Left hindlimb (tissue), 1 donor: ENCODE results near the gene C2.
A peak's percentile ranks its signal among the peaks of the same experiment; 100 is the strongest.
"Not testable (repeated sequence)": the region's sequence is repeated elsewhere in the genome, so short reads cannot be mapped to it uniquely, and the experiment has no call there.

ENCODE experiments used
- DNase-seq: peaks from one replicate; pipeline ENCODE4 v3.0.0-alpha.2; 2018

The C2 gene

DNA sequence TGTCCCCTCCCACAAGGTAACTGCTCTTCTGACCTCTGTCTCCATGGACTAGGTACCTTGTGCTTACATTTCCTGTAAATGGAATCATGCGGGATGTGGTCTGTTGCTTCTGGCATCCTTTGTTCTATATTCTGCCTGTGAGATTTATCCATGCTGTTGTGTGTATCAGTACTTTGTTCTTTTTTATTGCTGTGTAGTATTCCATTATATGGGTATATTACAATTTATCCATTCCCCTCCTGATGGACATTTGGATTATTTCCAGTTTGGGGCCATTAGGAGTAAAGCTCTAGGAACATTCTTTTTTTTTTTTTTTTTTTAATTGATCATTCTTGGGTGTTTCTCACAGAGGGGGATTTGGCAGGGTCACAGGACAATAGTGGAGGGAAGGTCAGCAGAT is 3.4 kb downstream of the C2 start:
- no peak for DNase-seq

DNA sequence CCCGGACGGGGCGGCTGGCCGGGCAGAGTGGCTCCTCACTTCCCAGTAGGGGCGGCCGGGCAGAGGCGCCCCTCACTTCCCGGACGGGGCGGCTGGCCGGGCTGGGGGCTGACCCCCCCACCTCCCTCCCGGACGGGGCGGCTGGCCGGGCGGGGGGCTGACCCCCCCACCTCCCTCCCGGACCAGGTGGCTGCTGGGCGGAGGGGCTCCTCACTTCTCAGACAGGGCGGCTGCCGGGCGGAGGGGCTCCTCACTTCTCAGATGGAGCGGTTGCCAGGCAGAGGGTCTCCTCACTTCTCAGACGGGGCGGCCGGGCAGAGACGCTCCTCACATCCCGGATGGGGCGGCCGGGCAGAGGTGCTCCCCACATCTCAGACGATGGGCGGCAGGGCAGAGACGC is 4.6 kb downstream of the C2 start:
- not testable (repeated sequence) for DNase-seq

DNA sequence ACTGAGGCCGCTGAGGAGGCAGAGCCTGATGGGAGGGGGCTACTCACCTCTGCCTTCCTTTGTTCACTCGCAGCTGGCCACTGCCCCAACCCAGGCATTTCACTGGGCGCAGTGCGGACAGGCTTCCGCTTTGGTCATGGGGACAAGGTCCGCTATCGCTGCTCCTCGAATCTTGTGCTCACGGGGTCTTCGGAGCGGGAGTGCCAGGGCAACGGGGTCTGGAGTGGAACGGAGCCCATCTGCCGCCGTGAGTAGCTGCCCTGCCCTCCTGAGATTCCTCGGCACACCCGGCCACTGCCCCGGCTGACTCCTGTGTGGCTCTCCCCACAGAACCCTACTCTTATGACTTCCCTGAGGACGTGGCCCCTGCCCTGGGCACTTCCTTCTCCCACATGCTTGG is 6.0 kb downstream of the C2 start:
- DNase-seq, result no peak

DNA sequence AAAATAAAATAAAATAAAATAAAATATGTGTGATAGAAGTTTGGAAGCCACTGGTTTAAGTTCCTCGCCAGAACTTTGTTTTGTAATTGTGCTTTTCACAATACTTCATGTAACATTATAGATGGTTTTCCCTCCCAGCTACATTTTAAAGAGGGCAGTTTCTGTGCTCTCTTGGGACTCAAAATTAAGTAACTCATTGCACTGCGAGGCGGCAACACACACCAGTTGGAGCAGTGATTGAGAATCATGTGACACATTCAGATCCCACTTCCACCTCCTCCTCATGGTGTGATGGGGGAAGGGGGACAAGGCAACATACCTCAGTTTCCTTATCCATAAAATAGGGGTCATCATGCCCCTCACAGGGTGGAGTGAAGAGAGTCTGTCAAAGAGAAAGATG is 7.5 kb downstream of the C2 start:
- DNase-seq, result no peak

DNA sequence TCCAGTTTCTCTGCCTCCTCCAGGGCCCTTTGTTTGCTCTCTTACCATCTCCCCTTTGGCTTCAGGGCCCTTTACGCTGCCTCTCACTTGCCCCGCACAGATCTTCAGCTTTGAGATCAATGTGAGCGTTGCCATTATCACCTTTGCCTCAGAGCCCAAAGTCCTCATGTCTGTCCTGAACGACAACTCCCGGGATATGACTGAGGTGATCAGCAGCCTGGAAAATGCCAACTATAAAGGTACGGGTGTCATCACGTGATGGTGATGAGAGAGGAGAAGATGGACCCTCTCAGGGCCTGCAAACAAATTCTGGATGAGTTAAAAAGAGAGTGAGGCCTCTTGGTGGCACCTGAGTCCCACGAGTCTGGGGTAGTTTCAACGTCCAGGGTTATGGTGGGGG is 8.3 kb downstream of the C2 start:
- DNase-seq, result no peak

DNA sequence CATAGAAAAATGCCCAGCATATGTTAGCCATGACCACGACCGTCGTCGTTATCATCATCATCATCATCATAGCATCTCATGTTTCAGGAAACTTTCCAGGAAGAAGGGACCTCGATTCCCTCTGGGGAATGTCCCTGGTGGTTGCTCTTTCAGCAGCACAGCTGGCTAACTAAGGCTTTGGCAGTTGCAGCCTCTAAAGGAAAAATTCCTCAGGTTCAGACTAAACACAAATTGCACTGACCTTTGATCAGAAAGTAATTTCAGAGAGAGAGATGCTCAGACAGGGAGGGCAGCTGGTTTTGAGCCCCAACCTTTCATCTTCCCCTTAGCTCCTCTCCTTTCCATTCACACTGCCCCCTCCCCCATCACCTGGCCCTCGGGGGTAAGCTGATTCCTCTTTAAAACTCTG is 12.7 kb downstream of the C2 start:
- DNase-seq, result no peak

DNA sequence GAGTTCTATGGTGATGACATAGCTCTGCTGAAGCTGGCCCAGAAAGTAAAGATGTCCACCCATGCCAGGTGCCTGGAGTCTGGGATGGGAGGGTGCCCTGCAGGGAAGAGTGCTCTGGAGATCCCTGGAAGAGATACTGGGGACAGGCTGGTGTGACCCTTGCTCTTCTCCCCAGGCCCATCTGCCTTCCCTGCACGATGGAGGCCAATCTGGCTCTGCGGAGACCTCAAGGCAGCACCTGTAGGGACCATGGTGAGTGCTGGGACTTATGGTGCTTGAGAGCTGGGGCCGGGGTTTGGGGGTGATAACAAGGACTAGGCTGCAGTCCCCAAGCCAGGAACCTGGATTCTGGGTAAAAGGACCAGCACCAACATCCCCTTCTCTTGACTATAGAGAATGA is 16.2 kb downstream of the C2 start:
- DNase-seq, result no peak

DNA sequence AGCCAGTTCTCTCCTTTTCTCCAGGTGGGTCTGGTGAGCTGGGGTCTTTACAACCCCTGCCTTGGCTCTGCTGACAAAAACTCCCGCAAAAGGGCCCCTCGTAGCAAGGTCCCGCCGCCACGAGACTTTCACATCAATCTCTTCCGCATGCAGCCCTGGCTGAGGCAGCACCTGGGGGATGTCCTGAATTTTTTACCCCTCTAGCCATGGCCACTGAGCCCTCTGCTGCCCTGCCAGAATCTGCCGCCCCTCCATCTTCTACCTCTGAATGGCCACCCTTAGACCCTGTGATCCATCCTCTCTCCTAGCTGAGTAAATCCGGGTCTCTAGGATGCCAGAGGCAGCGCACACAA is 17.6 kb downstream of the C2 start:
- no peak for DNase-seq

DNA sequence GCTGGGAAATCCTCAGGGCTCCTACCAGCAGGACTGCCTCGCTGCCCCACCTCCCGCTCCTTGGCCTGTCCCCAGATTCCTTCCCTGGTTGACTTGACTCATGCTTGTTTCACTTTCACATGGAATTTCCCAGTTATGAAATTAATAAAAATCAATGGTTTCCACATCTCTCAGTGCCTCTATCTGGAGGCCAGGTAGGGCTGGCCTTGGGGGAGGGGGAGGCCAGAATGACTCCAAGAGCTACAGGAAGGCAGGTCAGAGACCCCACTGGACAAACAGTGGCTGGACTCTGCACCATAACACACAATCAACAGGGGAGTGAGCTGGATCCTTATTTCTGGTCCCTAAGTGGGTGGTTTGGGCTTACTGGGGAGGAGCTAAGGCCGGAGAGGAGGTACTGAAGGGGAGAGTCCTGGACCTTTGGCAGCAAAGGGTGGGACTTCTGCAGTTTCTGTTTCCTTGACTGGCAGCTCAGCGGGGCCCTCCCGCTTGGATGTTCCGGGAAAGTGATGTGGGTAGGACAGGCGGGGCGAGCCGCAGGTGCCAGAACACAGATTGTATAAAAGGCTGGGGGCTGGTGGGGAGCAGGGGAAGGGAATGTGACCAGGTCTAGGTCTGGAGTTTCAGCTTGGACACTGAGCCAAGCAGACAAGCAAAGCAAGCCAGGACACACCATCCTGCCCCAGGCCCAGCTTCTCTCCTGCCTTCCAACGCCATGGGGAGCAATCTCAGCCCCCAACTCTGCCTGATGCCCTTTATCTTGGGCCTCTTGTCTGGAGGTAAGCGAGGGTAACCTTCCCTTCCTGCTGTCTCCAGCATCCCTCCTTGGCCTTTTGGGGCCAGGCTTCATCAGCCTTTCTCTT is 18.2 kb downstream of the C2 start, which contains the start of gene CFB:
Gene CFB (plus strand): TSS at position 589 of the 863 bp plus-strand sequence. CDS start 127 bp downstream, at position 716.
- peak; percentile 60 for DNase-seq

DNA sequence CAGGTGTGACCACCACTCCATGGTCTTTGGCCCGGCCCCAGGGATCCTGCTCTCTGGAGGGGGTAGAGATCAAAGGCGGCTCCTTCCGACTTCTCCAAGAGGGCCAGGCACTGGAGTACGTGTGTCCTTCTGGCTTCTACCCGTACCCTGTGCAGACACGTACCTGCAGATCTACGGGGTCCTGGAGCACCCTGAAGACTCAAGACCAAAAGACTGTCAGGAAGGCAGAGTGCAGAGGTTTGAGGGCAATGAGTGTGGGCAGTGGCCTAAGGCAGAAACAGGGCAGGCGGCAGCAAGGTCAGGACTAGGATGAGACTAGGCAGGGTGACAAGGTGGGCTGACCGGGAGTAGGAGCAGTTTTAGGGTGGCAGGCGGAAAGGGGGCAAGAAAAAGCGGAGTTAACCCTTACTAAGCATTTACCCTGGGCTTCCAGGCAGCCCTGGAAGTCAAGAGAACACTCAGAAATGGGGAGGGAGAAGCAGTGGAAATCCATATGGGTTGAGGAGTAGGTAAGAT is 18.9 kb downstream of the C2 start:
- DNase-seq, result no peak

DNA sequence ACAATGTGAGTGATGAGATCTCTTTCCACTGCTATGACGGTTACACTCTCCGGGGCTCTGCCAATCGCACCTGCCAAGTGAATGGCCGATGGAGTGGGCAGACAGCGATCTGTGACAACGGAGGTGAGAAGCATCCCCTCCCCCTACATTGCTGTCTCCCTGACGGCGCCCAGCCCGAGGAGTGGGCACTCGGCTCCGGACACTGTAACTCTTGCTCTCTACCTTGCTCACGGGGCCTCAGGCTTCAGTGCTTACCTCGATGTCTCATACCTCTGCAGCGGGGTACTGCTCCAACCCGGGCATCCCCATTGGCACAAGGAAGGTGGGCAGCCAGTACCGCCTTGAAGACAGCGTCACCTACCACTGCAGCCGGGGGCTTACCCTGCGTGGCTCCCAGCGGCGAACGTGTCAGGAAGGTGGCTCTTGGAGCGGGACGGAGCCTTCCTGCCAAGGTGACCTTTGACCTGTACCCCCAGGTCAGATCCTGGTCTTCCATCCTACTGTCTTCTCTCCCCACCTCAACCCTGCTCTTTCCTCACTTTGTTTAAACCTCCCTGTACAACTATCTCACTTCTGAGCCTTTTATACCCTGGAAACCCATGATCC is 19.7 kb downstream of the C2 start:
- no peak for DNase-seq

DNA sequence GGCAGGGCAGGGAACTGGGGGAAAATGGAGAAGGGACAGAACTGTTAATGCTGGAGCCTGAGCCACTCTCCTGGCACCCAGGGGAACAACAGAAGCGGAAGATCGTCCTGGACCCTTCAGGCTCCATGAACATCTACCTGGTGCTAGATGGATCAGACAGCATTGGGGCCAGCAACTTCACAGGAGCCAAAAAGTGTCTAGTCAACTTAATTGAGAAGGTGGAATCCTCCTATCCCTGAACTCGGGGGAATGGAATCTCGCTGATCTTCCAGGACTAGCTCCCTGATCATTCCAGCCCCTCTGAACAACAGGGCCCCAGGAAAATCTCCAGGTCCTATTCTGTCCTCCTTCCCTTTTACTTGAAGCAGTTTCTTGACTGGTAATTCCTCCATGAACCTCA is 20.3 kb downstream of the C2 start:
- no peak for DNase-seq

DNA sequence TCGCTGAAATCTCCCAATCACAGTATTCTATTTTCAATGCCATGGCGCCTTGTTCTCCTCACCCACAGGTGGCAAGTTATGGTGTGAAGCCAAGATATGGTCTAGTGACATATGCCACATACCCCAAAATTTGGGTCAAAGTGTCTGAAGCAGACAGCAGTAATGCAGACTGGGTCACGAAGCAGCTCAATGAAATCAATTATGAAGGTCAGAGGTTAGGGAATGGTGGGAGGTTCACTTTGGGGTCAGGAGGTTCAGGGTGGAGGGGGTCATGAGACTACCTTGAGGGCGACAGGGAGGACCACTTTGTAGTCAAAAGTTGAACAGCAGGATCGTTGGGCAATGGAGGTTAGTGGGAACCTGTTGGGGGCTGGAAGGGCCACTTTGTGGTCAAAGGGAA is 20.8 kb downstream of the C2 start:
- no peak for DNase-seq

DNA sequence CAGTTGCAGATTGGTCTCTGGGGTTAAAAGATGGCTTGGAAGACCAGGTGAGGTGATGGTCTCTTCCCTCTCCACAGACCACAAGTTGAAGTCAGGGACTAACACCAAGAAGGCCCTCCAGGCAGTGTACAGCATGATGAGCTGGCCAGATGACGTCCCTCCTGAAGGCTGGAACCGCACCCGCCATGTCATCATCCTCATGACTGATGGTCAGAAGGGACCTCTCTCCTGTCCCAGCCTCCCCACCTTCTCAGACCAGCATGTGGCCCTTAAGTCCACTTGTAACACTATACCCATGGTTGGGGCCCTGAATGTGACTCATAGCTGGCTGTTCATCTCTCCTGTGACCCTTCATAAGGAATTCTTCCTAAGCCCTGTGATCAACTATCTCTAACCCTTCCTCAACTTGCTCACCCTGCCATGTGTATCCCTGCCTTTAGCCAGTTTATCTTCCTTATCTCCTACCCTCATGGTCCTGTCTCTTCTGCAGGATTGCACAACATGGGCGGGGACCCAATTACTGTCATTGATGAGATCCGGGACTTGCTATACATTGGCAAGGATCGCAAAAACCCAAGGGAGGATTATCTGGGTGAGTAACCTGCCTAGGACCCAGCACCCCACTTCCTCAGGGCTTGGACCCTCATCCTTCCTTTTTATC is 21.4 kb downstream of the C2 start:
- DNase-seq, result no peak

DNA sequence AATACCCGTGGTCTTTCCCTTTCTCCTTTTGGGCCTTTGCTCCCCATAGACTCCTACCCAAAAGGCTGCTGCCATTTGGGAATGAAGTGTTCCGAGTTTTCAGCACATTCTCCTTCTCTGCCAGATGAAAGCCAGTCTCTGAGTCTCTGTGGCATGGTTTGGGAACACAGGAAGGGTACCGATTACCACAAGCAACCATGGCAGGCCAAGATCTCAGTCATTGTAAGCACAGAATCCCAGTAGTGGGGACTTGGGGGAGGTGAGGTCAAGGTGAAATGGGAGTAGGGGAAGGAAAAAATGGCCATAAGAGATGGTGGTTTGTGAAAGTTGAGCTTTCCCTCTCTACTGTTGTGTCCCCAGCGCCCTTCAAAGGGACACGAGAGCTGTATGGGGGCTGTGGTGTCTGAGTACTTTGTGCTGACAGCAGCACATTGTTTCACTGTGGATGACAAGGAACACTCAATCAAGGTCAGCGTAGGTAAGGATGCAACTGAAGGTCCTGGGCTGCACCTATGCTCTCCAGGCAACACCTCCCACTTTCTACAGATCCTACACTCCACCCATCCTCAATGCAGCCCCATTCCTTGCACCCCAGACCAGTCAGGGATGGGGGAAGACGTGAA is 22.5 kb downstream of the C2 start:
- DNase-seq, result no peak

DNA sequence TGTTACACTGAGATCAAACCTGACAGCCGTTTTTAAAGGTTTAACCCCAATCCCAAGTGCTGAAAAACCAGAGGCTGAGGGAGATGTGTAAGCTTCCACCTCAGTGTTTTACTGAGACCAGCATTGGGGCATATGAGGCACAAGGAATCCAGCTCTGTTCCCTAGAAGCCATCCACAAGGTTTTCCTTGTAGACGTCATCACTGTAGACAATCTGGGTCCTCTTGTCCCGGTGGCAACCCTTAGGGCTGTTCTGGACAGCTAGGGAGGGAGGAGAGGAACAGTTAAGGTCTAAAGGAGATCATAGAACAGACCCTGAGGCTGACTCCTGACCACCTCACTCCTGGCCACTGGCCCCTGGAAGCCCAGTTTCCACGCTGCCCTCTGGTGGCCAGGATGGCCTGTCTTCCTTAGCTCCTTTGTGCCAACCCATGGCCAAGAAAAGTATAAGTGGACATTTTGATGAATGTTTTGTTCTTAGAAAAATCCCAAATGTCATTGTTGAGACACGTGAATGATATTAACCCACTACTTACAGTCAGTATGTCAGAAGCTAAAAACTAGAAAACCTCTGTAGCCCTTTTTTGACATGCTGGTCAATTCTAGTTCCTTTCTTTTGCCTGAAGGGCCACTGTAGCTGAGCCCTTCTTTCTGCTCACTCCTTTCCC is 24.8 kb downstream of the C2 start:
- DNase-seq, result no peak

DNA sequence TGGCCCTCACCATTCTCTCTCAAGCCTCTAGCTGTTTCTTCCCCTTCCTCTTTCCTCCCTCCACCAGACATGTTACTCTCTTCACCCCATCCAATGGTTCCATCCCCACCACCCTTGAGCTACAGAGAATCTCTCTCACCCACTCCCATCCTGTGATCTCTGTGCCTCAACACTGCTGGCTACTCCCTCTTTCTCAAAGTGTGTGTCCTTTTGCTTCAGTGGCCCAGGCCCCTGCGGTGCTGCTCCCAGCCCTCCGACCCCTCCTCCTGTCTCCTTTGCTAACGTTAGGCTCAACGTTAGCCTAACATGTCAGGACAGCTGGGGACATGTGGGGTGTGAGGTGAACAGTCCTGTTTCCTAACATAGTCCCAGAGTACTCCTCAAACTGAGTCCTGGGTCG is 25.4 kb downstream of the C2 start:
- DNase-seq, result no peak

DNA sequence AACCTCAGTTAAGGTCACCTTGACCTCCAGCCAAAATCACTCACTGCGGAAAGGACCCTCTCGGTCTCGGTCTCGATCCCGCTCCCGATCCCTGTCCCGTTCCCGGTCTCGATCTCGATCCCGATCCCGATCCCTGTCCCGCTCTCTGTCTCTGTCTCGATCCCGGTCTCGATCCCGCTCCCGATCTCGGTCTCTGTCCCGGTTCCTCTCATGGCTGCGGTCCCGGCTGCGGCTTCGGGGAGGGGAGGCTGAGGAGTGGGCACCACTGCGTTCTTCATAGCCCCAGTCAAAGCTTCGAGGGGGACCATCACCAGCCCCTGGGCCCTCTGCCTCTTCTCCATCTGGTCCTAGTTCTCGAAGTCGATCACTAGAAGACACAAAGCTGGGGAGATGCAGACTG is 27.0 kb downstream of the C2 start:
- no peak for DNase-seq

DNA sequence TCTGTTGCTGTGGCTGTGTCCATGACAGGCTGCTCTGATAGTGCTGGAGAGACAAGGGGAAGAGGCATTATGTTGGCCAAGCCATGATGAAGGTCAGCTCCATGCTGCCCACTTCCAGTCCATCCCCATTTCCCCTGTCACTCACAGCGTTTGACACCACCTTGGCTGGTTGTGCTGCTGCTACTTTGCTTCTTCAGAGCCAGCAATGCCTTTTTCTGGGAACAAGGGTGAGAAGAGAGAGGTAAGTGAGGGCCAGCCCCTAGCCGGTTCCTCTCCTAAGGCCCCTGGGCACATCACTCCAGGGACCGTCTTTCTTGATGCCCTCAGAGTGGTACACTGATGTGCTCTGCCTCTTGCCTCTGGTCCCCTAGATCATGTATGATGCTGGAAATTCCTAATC is 29.3 kb downstream of the C2 start:
- DNase-seq, result no peak

DNA sequence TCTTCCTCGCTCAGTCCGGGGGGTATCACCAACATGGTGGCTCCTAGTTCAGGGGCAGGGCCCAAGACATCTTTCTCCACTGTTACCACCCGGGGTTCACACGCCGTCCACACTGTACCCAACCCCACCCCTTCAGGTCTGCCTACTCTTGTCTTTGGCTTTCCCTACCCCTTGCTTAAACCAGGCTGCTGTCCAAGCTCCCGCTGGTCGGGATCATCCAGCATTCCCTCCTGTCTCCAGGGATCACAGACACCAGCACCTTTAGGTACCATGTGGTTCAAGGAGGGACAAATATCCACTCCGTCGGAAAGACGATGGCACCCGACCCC is 30.9 kb downstream of the C2 start:
- no peak for DNase-seq

DNA sequence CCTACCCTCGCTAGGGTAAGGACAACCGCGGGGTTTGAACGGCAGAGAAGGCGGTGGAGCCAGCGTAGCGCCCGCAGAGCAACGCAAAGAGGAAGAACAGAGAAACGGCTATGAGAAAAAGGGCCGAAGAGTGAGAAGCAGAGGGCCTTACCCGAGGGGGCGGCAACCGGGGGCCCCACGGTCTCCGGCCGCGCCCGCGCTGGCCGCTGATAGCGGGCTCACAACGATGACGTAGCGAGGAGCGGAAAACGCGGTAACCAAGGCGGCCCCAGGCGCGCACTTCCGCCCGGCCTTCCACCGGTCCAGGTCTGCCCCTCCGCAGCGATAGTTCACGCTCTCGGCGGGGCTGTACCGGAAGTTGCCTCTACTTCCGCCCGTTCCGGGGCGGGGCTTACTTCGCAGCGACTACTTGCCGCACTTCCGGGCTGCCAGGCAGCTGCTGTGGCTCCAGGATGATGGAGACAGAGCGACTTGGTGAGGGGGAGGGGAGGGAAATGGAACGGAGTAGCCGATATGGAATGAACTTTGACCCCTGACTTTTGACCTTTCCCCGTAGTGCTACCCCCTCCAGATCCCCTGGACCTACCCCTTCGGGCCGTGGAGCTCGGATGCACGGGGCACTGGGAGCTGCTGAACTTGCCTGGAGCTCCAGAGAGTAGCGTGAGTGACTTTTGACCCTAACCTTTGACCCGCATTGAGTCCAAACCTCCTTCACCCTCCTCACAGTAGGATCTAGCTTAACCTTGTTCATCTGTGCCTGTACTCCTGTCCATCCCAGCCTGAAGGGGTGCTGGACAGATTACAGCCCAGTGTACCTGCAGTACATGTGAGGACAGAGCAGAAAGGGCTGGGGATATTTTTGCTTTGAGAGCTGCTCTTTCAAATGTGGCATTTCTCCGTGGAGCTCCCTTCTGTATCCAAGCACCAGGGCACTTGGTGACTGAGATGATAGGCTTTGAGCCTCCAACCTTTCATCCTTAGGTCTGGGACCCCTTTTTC is 31.5 kb downstream of the C2 start, which contains the start of the genes NELFE and SKIC2:
Gene NELFE (minus strand): TSS at position 231 of the 999 bp plus-strand sequence. CDS start 525 bp downstream, outside the sequence.
Gene SKIC2 (plus strand): TSS at position 435 of the 999 bp plus-strand sequence. CDS start 18 bp downstream, at position 453.
- peak; percentile 99 for DNase-seq
